HK-2 (cell line): ENCODE data around the gene COL5A1.

Source experiments
- DNase-seq: peaks from one replicate; pipeline ENCODE4 v3.0.0-alpha.2; 2018; ENCODE audit not compliant: unreplicated experiment

The COL5A1 gene

GRCh38 chr9:134836406-134836970 is 194.9 kb downstream of the COL5A1 start:
- DNase-seq = no peak

- no peak for DNase-seq
These were observed 195.9 kb downstream of the COL5A1 start for GRCh38 chr9:134837529-134837928.

DNA sequence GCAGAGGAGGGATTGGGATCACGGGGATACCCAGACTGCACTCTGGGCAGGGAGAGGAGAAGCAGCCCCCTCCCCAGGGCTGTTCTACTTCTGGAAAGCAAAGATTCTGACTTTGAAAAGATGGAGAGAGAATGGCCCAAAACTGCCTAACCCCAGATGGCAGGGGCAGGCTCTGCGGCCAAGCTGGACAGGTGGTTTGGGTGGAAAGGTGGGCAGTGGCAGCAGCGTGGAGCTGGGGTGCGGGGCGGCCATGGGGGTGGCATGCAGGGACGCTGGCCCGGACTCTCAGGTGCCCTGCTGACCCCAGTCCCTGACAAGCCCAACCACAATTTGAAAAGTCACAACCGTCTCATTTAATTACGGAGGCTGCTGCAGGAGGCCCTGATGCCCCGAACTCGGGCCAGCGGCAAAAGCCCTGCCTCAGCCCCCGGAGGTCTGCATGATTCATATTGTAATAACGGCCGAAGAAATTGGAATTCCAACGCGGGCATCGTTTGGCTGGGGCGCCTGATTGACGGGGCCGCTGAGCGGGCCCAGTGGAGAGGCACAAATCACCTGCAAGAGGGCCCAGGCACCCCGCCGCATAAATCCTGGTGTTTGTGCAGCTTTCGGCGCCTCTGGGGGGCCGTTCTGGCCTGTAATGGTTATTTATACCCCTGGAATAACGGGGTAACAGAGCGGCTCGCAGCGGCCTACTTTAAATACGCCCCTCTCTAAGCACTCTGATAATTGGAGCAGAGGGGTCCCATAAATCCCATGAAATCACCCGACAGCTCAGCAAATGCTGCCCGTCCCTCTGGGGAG is 197.2 kb downstream of the COL5A1 start:
- DNase-seq = no peak

- DNase-seq = no peak
These were observed 198.0 kb downstream of the COL5A1 start for GRCh38 chr9:134839455-134840125.

DNA sequence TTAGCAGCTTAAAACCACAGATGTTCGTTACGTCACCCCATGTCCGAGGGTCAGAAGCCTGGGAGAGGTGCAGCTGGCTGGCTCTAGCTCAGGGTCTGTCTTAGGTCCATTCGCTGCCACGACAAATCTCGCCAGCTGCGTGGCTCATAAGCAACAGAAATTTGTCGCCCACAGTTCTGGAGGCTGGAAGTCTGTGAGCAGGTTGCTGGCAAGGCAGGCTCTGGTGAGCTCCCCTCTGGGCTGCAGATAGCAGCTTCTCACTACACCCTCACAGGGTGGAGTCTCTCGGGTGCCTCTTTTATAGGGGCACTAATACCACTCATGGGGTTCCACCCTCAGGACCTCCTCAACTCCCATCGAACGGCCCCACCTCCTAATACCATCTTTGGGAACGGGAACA is 198.9 kb downstream of the COL5A1 start:
- no peak for DNase-seq

DNA sequence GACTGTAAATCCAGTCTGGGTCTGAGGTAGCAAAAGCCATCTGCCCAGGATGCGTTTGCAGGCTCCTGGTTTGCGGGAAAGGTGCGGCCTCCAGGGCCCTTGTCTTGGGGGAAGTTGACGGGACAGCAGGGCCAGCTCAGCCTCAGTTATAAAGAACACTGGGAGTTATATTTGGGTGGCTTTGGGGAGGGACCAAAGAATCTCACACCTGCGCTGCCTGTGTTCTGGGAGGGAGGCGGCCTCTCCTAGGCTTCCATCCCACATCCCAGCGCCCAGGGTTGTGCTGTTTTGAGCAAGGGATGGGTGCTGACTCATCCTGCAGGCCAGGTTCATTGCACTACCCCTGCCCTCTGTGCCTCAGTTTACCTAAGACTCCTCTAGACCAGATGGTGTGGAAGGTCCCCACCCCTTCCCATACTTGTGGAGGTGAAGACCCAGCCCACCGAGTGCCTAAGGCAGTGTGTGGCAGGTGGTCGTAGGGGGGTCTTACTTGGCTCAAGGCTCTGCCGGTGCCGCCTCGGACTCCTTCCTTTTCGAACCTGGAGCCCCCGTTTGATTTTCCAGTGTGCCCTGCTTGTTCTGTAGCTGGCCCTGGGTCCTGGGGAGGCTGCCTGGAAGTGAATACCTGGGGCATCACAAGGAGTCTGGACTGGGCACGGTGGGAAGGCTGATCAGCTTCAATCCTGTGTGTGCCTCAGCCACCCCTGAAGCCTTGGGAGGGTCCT is 199.7 kb downstream of the COL5A1 start:
- no peak for DNase-seq

GRCh38 chr9:134842321-134842720 is 200.7 kb downstream of the COL5A1 start:
- DNase-seq = no peak

DNA sequence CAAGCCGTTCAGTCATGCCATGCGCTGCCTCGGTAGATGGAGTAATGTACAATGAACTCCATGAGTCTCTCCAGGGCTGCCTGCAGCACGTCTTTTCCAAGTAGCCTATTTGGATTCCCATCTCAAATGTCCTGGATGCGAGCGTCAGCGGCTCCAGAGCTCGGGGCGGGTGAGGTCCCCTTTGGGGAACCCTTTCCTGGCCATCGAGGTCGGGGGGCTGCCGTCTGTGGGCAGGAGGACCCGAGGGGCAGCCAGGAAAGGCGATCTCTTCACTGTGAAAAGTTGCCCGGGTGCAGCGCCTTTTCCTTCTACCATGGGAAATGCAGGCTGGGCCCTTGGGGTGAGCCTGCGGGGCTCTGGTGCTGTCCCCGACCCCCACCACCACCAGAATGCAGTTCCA is 202.1 kb downstream of the COL5A1 start:
- no peak for DNase-seq

- no peak for DNase-seq
These were observed 203.2 kb downstream of the COL5A1 start for GRCh38 chr9:134844821-134845220.

- DNase-seq = no peak
These were observed 204.6 kb downstream of the COL5A1 start for GRCh38 chr9:134846187-134846586.

DNA sequence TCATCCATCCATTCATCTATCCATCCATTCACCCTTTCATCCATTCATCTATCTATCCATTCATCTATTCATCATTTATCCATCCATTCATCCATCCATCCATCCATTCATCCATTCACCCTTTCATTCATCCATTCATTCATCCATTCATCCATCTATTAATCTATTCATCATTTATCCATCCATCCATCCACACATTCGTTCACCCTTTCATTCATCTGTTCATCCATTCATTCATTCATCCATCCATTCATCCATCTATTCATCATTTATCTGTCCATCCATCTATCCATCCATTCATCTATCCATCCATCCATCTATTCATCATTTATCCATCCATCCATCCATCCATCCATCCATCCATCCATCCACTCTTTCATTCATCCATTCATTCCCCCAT is 205.1 kb downstream of the COL5A1 start:
- DNase-seq = no peak

GRCh38 chr9:134847138-134847537 is 205.5 kb downstream of the COL5A1 start:
- DNase-seq = no peak

GRCh38 chr9:134847752-134848432 is 206.3 kb downstream of the COL5A1 start:
- no peak for DNase-seq

- no peak for DNase-seq
These were observed 206.9 kb downstream of the COL5A1 start for GRCh38 chr9:134848504-134848903.

DNA sequence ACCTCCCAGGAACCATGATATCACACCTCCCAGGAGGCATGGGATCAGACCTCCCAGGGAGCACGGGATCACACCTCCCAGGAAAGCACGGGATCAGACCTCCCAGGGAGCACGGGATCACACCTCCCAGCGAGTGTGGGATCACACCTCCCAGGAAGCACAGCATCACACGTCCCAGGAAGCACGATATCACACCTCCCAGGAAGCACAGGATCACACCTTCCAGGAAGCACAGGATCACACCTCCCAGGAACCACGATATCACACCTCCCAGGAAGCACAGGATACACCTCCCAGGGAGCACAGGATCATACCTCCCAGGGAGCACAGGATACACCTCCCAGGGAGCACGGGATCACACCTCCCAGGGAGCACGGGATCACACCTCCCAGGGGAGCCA is 209.0 kb downstream of the COL5A1 start:
- no peak for DNase-seq

DNA sequence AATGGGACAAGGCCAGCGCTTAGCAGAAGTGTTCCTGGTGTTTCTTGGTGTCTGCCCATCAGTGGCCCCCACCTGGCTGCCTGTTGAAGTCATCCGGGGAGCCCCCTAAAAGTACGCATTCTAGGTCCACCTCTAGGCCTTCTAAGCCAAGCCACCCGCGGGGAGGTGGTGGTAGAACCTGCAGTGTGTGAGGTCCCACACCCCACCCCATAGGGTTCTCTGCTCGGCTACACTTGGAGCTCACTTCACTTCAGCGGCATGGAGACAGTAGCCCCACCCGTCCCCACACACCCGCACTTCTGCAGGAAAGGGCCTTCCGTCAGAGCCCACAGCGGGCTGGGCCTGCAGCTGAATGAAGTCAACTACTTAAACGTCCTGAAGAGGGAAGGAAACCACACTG is 209.4 kb downstream of the COL5A1 start:
- no peak for DNase-seq

DNA sequence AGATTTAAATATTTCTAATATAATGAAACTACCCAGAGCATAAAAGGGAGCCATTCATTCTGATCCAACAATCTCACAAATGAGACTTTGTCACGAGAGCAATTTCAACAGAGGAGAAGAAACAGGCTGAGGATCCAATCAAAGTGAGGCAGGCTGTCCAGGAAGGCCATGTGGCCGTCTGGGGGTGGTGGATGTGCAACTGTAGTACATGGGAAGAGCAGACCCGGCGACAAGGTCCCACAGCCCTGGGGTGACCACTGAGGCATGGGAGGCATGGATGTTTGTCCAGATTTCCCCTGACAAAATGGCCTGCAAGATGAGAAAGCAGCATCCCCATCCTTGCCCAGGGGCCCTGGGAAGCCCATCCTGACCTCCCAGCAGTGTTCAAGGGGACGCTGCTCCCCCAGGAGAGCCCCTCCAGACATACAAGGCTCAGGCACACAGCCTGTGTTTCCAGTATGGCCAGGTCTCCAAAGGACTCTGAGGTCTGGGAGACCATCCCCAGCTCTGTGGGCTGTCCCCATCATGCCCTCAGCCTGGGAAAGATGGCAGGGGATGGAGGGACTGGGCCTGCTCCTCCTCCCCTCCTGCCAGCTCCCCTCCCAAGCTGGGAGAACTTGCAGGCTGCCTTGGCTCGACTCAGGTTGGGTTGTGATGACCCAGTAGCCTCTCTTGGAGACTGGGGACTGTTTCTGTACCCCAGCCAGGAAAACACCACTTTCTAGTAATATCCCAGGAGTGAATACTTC is 211.5 kb downstream of the COL5A1 start:
- no peak for DNase-seq

DNA sequence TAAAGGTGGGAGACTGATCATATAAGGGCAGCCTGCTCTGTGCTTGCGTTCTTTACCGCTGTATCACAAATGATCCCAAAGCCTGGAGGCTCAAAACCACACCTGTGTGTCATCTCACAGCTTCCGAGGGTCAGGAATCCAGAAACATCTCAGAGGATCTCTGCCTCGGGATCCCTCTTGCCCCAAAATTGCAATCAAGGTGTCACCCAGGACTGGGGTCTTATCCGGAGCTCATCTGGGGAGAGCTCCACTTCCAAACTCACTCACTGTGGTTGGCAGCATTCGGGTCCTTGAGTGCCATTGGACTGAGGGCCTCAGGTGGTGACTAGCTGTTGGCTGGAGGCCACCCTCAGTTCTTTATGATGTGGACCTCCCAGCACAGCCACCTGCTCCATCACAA is 212.3 kb downstream of the COL5A1 start:
- DNase-seq = no peak

DNA sequence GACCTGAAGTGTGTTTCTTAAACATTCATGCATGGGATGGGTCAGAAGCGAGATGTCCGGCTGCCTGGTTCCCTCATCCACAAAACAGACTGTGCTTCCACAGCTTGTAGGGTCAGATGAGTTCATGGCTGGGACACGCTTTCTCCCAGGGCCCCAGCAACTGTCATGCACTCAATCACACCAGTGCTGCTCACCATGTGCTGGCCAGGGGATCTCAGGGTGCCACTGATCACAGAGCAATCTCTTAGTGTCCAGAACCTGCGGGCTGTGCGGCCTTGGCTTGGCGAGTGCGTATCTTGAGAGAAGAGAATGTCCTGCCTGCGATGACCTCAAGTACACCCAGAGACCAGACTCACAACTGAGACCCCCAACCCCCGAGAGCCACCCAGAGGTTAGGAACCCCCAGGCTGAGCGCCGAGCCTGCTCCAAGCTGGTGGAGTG is 213.0 kb downstream of the COL5A1 start:
- no peak for DNase-seq

- no peak for DNase-seq
These were observed 213.8 kb downstream of the COL5A1 start for GRCh38 chr9:134855231-134855899.
